ENCODE data around the gene DDX55.

Gene DDX55

GRCh38 chr12:123617144-123617543, 15.2 kb downstream of the DDX55 start:
- DNase-seq, result no peak

GRCh38 chr12:123617580-123617979, 15.7 kb downstream of the DDX55 start:
- DNase-seq, result no peak

GRCh38 chr12:123621101-123621500, 19.2 kb downstream of the DDX55 start:
- no peak for DNase-seq

- no peak for DNase-seq
Observed at GRCh38 chr12:123621619-123622530, 20.0 kb downstream of the DDX55 start.

GRCh38 chr12:123633379-123634141, 31.7 kb downstream of the DDX55 start, which contains the start of the genes EIF2B1 and GTF2H3:
EIF2B1 (minus strand) TSS chr12:123633686; CDS start chr12:123633557, 129 bp downstream.
GTF2H3 (plus strand) TSS chr12:123633829; CDS start chr12:123633860, 31 bp downstream.
- DNase-seq, result peak; percentile 98

GRCh38 chr12:123634142-123634561, 32.3 kb downstream of the DDX55 start:
- DNase-seq, result no peak

GRCh38 chr12:123643911-123644310, 42.0 kb downstream of the DDX55 start:
- no peak for DNase-seq

GRCh38 chr12:123645380-123645779, 43.5 kb downstream of the DDX55 start:
- DNase-seq, result no peak

GRCh38 chr12:123645878-123646277, 44.0 kb downstream of the DDX55 start:
- no peak for DNase-seq

- no peak for DNase-seq
Observed at GRCh38 chr12:123648401-123648800, 46.5 kb downstream of the DDX55 start.

GRCh38 chr12:123654129-123654701, 52.3 kb downstream of the DDX55 start:
- no peak for DNase-seq

GRCh38 chr12:123655420-123655819, 53.5 kb downstream of the DDX55 start:
- DNase-seq, result no peak

GRCh38 chr12:123656392-123656791, 54.5 kb downstream of the DDX55 start:
- no peak for DNase-seq

GRCh38 chr12:123657211-123657610, 55.3 kb downstream of the DDX55 start:
- DNase-seq, result no peak

- no peak for DNase-seq
Observed at GRCh38 chr12:123659996-123660727, 58.3 kb downstream of the DDX55 start.

GRCh38 chr12:123667771-123668170, 65.9 kb downstream of the DDX55 start:
- no peak for DNase-seq

Data from activated CD8-positive, alpha-beta memory T cell treated with anti-CD3 and anti-CD28 coated beads, Interleukin-2, amount 50 U/mL, for 4 hours (primary cell).